ENCODE measurements around the gene KRTAP12-4.
A peak's percentile ranks its signal among the peaks of the same experiment; 100 is the strongest.
"Not testable (repeated sequence)": the region's sequence is repeated elsewhere in the genome, so short reads cannot be mapped to it uniquely, and the experiment has no call there.

The KRTAP12-4 gene

DNA sequence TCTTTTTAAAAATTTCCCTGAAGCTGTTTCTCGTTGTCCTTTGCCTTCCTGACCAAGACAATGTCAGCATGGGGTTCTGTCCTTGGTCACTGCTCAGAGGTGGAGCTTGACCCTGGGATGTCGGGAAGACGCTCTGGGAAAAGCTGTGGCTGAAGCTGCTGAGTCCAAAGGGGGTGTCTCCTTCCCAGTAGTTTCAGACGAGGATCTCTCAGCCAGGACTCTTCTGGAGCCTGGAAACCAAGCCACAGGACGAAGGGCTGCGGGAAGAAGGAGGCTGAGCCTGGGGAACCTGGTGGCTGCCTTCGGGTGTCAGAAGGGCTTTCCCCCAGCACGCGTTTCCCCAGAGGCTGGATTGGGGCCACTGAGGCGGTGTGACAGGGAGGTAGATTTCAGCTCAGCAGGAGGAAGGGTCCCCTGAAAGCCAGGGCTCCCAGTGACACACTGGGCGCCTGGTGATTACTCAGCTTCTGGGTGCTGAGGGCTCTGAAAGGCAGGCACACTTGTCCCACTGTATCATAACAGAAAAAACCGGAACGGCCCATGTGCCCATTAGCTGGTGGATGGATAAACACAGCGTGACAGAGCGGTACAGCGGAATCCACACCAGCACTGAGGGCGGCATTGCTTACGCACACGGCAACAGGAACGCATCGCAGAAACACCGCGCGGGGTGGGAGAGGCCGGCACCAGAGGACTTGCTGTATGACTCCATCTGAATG lies 32.5 kb upstream of the KRTAP12-4 start:
- DNase-seq, result peak in 1 of 2 donors; percentile 11

DNA sequence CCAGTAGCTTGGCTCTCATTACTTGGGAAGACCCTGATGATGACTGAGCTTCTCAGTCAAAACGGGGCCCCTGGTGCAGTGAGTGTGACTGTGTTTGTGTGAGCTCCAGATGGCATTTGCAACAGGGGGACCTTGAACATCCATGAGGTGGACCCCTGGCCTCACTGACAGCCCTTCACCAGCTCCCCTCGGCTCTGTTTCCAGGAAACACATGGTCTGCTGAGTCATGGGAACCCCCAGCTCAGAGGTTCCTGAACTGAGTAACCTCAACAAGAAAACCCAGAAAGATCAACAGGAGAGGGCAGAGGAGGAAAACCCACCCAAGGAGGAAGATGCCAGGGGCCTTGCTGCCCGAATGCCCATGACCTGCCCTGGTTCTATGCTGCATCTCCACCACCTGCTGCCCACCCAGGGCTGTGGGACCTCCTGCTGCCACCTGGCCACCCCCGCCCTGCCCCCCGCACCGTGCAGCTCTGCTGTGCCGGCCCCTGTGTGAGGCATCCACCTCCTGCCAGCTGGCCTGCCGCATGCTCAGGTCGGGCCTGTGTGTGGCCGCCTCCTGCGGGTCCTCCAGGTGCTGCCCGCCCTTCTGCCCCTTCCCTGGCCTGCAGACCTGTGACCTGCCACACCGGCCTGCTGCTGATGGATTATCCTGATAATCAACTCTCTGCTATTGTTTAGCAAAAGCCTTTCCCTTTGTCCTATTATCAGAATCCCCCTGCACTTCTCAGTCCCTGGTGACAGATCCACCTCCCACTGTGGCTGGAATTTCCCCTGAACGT lies 31.7 kb upstream of the KRTAP12-4 start:
- peak in 1 of 2 donors; percentile 15 for DNase-seq

DNA sequence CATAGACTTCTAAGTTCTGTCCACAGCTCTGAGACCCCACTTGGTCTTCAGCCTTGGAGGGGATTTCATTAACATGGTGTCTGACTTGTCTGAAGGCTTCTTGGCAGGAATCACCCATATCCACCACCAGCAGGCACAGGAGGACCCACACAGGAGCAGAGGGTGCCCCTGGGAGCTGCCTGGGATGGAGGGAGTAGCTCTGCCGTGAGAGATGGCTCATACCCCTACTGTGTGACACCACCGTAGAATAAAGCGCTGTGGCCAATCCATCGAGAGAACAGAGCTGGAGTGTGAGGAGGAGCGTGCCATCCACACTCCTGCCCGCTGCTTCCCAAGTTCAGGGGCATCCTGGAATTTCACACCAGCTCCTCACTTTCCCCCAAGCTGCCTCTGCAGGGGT lies 30.6 kb upstream of the KRTAP12-4 start:
- DNase-seq, result peak in 1 of 2 donors; percentile 11

DNA sequence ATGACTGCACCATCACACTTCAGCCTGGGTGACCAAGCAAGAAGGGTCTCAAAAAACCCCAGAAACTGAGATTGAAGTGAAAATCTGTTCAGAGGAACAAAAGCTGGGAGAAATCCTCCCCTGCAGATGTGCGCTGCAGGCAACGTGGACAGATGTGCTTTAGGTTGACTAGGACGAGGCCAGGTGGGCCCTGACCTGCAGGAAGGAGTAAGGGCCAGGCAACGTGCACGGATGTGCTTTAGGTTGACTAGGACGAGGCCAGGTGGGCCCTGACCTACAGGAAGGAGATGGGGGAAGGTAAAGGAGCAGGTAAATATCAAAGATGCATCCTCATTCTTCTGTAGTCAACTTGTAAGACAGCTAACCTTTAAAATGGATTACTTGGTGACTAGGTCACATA lies 30.0 kb upstream of the KRTAP12-4 start:
- no peak for DNase-seq

DNA sequence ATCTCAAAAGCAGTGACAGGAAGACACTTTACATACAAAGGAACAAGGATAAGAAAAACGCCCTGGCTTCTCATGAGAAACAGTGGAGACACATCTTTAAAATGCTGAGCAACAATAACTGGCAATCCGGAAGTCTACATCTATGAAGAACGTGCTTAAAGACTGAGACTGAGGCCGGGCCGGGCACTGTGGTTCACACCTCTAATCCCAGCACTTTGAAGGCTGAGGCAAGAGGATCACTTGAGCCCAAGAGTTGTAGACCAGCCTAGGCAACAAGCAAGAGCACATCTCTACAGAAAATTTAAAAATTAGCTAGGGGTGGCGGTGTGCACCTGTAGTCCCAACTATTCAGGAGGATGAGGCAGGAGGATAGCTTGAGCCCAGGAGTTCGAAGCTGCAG lies 29.6 kb upstream of the KRTAP12-4 start:
- DNase-seq, result no peak

DNA sequence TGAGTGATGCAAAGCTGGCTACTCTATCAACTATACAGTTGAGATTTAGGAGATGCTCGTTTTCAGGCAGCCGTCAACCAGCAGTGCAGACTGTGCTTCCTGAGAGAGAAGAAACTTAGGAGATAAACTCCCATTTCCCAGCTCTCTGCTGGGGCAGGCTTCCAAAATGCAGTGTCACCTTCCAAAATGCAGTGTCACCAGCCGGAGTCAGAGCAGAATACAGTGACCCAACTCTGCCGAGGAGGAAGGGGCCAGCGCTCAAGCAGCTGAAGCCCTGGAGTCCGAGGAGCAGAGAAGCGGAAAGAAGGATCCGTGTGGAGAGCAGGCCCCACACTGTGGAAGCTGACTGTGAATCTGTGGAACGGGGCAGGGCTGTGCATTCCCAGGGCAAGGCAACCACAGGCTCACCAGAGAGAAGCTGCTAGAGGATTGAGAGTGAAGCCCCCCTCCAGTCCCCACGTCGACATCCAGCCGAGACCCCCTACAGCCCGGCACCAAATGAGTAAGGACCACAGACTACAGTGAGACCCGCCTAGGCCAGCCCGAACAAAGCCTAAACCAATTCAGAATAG lies 28.2 kb upstream of the KRTAP12-4 start:
- DNase-seq, result no peak

DNA sequence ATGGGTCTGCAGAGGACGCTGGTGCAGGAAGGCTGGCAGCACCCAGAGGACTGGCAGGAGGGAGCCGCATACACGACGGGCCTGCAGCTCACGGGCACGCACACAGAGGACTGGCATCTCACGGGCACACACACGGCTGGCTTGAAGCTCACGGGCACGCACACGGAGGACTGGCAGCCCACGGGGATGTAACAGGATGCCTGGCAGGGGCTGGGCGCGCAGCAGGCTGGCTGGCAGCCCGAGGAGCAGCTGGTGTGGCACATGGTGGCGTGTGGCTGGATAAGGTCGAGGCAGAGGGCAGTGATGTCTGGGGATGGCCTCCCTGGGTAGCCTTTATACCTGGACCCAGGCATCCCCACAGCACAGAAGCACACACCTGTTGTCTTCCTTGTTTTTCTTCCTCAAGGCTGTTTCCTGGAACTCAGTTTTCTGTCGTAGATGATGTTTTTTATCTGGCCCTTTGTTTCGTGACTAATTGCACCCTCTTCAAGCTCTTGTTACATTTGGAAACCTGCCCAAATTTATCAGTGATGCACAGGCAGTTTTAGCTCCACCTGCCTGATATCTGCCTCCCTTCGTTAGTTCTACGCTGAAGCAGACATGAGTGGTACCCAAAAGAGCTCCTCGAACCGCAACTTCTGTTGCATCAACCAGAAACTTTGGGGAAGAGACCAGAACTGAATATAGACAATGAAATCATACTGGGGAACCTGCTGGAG lies 27.6 kb upstream of the KRTAP12-4 start, which contains the start of gene KRTAP12-1:
TSS of gene KRTAP12-1 (minus strand) at position 303 of the 719 bp plus-strand sequence. CDS start at position 263, 40 bp downstream.
- no peak for DNase-seq

DNA sequence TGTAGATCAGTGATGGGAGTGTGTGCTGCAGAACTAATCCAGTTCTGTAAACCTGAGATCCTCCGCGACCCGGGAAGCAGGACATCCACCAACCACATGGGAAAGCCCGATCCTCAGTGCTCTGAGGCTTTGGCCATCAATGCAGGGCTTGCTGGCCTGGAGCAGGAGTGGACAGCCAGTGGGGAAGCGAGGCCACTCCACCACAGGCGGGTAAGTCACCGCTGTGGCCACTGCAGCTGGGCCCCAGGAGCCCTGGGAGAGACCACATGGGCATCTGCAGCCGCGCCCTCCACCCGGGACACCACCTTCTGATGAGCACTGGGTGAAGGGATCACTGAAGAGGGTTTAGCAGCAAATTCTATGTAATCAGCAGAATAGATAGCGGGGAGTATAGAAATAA lies 26.7 kb upstream of the KRTAP12-4 start:
- no peak for DNase-seq

DNA sequence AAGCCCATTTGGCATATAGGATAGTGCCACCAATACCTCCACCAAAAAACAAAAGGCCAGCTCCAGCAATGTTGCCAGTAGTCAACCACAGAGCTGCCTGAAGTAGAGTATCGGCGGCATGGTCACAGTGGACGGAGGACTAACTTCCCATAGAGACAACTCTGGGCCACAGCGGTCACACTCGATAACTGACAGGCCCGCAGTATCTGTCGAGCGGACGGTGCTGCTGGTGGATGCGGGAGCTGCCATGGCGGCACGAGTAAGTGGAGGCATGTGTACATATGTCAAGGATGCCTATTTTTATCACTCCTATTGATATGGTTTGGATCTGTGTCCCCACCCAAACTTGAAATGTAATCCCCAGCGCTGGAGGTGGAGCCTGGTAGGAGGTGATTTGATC lies 23.4 kb upstream of the KRTAP12-4 start:
- peak in 1 of 2 donors; percentile 8 for DNase-seq

DNA sequence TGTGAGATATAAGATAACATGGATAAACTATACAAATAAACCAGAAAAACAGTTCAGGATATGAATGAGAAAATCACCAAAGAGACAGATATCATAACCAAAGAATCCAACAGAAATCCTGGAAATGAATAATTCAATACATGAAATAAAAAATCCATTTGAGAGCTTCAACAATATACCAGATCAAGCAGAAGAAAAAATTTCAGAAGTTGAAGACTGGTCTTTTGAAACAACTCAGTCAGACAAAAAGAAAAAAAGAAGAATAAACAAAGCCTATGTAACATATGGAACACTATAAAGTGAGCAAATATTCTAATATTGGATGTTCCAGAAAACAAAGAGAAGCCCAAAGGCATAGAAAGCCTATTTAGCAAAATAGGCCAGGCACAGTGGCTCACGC lies 17.5 kb upstream of the KRTAP12-4 start:
- DNase-seq, result no peak

DNA sequence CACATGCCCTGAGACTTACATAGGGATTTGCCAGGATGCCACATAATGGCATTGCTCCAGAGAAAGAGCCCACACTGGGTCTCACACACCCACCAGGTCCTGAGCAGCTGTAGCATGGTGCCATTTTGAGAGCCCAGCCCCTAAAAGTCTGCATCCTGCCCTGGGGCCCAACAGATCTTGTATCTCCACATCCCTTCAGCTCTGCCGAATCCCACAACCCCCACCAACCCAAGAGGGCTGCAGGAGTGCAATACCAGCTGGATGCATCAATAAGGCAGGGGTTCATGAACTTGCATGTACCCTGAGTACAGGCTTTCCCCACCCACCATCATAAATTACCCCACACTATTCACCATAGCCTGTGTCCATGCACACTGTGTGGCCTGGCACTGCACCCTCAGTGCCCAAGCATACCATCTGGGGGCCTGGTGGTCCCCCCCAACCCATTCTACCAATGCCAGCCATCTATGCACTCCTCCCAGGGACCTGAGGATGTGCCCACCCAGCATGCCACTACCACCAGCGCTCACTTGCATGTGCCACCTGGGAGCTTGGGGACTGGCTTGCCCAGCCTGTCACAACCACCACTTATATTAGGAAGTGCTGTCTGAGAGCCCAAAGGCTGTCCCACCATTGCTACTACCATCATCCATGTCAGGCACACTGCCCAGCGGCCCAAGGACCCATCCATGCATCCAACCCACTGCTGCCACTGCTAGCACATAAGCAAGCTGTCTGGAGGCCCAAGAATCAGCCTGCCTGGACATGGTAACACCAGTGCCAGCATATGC lies 16.4 kb upstream of the KRTAP12-4 start:
- no peak for DNase-seq

DNA sequence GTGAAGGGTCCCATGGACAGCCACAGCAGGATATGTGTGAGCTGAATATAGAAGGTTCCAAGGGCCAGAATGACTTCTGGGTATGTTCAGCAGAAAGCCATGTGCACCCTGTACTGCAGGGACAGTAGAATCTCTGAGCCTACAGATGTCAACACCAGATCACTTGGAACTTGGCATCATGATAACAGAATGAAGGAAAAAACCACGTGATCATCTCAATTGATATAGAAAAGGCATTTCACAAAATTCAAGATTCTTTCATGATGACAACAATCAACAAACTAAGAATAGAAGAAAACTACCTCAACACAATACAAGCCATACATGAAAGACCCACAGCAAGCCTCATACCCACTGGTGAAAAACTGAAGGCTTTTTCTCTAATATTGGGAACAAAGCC lies 13.2 kb upstream of the KRTAP12-4 start:
- no peak for DNase-seq

DNA sequence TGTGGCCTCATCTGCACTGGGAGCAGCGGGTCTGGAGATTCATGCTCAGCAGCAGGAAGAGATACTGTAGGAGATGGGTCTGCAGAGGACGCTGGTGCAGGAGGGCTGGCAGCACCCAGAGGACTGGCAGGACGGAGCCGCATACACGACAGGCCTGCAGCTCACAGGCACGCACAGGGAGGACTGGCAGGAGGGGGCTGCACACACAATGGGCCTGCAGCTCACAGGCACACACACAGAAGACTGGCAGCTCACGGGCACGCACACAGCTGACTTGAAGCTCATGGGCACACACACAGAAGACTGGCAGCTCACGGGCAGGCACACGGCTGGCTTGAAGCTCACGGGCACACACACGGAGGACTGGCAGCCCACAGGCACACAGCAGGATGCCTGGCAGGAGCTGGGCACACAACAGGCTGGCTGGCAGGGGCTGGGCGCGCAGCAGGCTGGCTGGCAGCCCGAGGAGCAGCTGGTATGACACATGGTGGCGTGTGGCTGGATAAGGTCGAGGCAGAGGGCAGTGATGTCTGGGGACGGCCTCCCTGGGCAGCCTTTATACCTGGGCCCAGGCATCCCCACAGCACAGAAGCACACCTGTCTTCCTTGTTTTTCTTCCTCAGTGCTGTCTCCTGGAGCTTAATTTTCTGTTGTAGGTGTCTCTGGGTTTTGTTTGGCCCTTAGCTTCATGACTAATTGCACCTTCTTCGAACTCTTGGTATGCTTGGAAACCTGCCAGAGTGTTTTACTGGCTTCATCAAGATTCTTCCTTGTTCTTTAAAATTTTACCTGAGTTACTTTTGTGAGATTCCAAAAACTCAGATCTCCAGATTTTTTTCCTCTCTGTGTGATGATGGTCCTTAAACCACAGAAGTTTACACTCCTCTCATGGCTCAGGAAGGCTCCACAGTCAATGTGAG lies 12.2 kb upstream of the KRTAP12-4 start, which contains the start of gene KRTAP12-2:
TSS of gene KRTAP12-2 (minus strand) at position 527 of the 920 bp plus-strand sequence. CDS start at position 486, 41 bp downstream.
- no peak for DNase-seq

DNA sequence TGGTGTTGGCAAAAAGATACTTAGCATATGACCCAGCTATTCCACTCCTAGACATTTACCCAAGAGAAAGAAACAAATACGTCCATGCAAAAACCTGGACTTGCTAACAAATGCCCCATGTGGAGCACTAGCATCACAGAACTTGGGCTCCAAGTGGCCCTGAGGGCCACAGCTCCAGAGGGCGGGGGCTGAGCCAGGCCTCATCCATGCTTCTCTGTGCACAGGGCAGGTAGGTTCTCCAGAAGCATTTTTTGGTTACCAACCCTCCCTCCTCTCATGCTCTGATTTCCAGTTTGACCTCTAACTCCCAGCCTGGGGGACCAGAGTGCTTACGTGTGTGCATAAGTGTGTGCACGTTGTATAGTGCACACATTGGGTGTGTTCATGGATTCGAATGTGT lies 10.2 kb upstream of the KRTAP12-4 start:
- no peak for DNase-seq

DNA sequence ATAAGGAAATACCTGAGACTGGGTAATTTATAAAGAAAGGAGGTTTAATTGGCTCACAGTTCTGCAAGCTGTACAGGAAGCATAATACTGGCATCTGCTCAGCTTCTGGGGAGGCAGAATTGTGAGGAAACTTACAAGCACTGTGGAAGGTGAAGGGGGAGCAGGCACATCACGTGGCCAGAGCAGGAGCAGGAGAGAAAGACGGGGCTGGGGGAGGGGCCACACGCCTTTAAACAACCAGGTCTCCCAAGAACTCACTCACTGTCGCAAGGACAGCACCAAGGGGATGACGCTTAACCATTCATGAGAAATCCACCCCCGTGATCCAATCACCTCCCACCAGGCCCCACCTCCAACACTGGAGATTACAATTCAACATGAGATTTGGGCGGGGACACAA lies 7.1 kb upstream of the KRTAP12-4 start:
- DNase-seq, result not testable (repeated sequence)

DNA sequence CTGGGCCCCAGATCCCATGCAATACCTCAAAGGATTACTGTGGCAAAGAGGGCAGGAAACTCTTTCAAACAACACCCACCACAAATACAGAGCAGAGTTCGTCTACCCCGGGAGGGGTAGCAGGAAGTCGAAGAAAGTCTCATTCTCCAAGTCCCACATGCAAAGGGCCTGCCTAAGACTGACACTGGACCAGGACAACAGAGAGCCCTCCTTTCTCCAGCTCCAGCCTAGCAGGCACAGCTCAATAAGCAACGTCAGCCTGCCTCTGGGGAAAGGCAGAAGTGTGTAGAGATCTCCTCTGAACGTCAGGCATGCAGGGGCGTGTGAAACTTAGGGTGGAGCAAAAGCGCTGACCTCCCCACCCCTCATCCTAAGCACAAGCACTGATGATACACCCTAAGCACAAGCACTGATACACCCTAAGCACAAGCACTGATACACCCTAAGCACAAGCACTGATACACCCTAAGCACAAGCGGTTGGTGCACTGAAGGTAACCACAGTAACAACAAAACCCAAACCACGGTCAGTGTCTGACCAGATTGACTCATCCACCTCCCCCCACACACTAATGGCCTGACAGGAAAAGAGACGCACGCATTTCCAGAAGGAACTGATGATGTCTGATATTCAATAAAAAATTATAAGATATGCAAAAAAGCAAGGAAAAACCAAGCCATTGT lies 4.6 kb upstream of the KRTAP12-4 start:
- DNase-seq, result no peak

DNA sequence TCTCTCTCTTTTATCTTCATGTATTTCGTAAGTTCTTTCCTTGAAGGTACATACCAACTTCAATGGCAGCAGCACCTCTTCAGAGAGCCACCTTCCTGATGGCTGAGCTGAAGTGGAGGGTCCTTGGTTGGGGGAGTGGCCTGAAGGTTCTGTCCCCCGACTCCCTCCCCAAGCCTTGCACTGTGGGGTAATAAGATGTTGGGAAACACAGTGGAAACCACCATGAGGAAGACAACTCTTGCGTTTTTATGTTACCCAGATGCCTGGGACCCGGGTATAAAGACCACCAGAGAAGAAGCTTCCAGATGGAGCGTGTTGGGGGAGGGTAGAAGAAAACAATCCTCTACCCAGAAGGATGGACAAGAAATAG lies 4.1 kb upstream of the KRTAP12-4 start:
- DNase-seq, result no peak

DNA sequence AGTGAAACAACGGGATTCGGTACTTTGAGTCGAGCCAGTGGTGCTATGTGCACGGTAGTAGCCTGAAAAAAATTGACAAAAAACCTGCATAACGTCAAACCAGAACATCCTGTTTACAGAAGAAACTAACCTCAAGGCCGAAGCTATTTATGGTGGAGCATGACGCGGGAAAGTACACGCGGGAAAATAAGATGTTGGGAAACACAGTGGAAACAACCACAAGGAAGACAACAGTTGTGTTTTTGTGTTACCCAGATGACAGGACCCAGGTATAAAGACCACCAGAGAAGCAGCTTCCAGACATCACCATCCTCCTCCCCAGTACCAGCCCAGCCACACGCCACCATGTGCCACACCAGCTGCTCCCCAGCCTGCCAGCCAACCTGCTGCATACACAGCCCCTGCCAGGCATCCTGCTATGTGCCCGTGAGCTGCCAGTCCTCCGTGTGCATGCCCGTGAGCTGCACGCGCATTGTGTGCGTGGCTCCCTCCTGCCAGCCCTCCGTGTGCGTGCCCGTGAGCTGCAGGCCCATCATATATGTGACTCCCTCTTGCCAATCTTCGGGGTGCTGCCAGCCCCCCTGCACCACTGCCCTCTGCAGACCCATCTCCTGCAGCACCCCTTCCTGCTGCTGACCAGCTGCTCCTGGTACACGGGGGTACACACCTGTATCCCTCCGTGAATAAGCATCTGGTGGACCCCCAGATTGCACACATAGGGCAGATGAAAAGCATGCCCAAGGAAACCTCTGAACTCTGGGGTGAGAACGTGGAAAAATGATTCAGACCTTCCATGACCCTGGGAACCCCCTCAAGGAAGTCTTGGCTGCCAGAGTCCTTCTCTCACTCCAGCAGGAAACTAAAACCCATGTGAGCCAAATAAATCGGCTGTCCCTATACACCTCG lies 3.4 kb upstream of the KRTAP12-4 start, which contains the start of gene KRTAP12-3:
TSS of gene KRTAP12-3 (plus strand) at position 298 of the 906 bp plus-strand sequence. CDS start at position 346, 48 bp downstream.
- no peak for DNase-seq

DNA sequence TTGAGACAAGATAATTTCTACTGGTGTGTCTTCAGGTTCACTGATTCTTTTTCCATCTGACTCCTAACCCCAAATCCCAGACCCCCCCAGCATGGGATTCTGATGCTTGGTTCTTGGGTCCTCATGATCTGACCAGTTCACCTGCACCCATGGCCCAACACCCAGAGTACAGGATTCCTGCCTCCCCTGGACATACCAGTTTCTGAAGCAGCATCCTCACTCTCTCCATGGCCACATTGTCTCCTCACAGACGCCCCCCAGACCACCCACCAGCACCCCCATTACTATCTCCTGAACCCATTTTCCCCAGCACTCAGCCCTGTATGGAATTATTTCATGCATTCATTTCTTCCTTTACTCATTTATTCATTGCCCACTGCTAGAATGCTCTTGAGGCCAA lies 2.4 kb upstream of the KRTAP12-4 start:
- no peak for DNase-seq

Data from stimulated activated CD4-positive, alpha-beta T cell treated with anti-CD3 and anti-CD28 coated beads, Interleukin-2, amount 100 ng/mL, for 24 hours (primary cell).